Medulla oblongata (tissue), 1 donor: ENCODE measurements around the gene HGD.
"Not testable (repeated sequence)": the region's sequence is repeated elsewhere in the genome, so short reads cannot be mapped to it uniquely, and the experiment has no call there.

Experiments
- DNase-seq: peaks from one replicate; pipeline ENCODE4 v3.0.0-alpha.2; 2015; ENCODE audit errors: extremely low spot score

HGD gene, protein sequence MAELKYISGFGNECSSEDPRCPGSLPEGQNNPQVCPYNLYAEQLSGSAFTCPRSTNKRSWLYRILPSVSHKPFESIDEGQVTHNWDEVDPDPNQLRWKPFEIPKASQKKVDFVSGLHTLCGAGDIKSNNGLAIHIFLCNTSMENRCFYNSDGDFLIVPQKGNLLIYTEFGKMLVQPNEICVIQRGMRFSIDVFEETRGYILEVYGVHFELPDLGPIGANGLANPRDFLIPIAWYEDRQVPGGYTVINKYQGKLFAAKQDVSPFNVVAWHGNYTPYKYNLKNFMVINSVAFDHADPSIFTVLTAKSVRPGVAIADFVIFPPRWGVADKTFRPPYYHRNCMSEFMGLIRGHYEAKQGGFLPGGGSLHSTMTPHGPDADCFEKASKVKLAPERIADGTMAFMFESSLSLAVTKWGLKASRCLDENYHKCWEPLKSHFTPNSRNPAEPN

GRCh38 chr3:120682095-120682681, at the start of gene HGD:
TSS of gene HGD (minus strand) at chr3:120682239. CDS start at chr3:120682111, 128 bp downstream.
- DNase-seq, result no peak

GRCh38 chr3:120730576-120731542, 48.8 kb upstream of the HGD start:
- DNase-seq, result no peak

DNA sequence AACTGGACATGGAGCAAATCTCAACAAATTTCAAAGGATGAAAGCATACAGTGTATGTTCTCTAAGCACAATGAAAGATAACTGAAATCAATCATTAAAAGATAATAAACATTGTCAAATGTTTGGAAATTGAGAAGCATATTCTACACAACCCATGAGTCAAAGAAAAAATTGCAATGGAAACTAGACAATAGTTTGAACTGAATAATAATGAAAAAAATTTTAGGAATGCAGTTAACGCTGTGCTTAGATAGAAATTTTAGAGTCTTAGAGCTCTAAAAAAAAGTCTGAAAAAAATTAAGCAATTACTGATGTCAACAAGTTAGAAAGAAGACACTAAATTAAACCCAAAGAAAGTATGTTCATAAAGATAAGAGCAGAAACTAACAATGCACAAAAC, 44.8 kb upstream of the HGD start:
- no peak for DNase-seq

GRCh38 chr3:120719167-120719834, 37.3 kb upstream of the HGD start:
- not testable (repeated sequence) for DNase-seq

DNA sequence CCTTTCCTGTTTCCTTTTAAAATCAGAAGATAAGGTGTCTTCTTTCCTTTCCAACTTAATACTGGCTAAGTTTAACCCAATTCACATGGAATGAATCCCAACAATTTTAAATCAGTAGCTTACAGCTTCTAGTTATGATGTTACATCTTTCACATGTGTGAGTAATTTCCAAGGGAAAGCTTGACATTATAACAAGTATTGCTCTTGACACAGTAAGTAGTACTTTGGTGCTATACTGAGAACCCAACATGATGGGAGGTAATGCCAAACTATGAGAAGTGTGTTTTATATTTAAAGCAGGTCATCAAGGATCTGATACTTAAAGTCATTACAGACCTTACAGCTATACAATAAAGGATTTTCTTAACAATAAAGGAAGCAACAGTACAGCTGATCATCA, 31.2 kb upstream of the HGD start:
- DNase-seq, result no peak

DNA sequence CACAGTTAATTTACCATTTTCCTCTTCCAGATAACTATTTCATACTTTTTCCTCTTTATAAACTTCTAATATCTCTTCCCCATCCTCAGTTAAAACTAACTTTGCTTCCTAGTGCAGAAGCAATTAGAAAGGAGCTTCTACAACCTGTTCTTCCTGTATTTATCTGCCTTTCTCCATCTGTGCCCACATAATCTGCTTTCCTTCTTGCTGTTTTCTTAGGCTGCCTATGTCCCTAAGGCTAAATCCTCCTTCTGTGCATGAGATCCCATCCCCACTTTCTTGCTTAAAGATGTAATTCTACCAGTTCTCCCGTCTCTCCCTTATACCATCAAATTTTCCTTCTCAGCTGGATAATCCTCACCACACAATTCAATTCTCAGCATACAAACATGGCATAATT, 28.3 kb upstream of the HGD start:
- no peak for DNase-seq

DNA sequence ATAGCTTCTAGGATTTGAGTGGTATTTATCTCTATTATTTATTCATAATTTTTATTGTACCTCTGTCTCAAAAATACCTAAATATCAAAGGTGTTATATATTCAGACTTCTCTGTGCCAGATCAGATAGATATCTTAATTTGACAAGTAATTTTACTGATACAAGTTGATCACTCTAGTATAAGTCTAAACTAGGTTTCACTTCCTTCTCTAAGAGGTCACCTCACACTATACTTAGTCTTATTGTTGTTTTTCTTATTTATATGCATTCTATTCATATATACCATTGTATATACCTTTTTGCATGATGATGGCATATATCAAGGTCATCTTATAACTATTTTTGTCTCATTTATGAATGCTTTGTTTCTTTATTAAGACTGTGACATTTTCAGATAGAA, 26.4 kb upstream of the HGD start:
- DNase-seq, result no peak

DNA sequence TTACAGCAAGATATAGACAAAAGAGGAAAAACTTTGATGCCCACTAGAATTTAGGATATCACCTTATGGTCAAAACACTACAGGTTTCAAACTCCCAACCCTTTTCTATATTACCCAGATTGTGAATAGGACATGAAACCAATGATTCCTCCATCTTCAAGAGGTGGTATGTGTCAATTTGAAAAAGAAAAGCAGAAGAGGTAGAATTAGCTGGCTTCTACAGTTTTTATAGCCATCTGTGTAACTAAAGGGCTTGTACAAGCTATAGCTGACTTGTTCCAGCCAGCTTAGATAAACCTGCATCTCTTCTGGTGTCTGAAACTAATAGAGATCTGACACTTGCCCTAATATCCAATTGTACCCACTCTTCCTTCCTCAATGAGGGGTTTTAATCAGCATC, 24.9 kb upstream of the HGD start:
- no peak for DNase-seq

DNA sequence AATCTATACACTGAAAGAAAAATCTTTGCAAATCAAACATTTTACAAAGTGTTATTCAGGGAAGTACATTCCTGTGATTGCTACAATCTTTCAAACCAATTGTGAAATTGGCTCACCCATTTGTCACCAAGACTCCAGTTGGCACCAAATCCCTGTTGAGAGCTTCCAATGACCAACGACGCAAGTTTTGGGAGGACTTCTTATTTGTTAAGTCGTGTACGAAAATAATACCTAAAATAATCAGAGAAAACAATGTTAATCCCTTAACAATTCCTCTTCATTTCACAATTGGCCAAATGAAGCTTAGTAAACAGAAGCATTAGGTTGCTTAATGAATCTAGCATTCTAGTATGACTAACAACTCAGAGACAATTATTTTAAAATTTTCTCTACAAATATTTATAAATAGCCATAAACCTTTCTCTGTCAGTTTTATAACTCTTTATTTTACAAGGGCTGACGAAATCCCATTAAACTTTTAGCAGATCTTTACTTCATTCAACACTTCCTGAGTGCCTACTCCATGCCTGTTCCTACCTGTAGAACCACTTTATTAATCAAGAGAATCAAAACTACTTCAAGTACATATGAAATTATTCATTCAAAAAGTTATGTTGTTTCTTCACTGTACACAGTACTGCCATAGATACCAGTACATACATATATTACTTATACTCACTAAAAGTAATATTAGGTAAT, 24.0 kb upstream of the HGD start:
- DNase-seq, result no peak

DNA sequence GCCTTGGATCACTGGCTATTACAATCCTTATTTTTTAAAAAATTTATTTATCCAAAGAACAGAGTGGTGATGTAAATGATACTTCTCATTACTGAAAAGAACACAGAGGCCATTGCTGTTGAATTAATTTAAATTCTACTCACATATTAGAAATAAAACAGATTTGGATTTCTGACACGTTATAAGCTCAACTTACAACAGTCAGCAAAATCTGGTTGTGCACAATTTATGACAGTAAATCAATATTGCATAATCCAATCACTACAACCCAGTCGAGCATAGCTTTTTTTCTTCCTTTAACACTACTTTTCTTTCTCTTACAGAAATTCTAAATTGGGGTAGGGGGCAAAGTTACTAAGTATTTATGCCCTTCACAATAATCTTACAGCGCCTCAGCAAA, 17.3 kb upstream of the HGD start:
- DNase-seq, result no peak

DNA sequence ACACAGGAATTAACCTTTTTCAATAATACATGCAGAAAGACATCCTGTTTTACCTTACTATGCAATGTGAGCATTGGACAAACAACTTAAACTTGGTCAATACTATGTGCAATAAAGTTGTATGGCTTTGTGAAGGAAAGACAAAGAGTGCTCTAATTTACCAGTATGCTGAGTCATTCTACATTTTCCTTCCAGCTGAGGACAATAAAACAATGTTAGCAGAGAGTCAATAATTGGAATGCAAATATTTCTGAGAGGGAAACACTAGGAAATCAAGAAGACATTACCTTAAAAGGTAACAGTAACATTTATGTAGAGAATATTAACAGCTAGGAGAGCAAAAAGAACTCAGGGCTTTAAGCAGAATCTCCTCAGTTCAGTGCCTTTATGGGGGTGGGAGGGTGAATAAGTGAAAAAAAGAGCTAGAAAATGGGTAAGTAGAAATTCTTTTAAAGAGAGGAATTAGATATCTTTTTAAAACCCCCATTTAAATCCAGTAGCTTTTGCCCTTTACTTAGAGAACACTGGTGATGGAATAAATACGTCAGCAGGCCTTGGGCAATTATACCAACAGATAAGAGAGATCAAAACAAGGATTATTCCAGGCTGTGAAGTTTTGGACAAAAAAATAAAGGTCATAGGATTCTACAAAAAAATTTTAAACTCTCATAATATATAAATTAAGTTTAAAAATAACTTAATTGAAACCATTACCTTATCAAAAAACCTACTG, 11.6 kb upstream of the HGD start:
- DNase-seq, result peak; percentile 52

DNA sequence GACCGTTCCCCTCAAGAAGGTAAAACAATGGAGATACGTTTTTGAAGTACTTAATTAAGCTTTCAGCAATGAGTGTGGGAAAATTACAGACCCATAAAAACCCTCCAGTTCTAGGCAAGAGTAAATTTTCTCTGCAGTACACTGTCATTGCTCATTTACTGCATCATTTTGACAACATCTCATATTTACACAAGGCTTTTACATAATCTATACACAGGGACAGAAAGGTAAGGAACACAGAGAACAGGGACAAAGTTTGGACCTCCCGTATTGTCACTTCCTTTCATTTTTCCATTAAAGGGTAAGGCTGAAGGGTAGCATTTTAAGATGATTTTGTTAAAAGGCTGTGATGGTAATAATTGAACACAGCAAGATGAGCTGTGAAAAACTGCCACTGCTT, 7.4 kb upstream of the HGD start:
- no peak for DNase-seq

GRCh38 chr3:120688121-120688520, 6.1 kb upstream of the HGD start:
- peak; percentile 77 for DNase-seq

- DNase-seq, result no peak
These were observed 3.4 kb upstream of the HGD start for GRCh38 chr3:120685411-120685810.

GRCh38 chr3:120684896-120685295, 2.9 kb upstream of the HGD start:
- DNase-seq, result no peak

DNA sequence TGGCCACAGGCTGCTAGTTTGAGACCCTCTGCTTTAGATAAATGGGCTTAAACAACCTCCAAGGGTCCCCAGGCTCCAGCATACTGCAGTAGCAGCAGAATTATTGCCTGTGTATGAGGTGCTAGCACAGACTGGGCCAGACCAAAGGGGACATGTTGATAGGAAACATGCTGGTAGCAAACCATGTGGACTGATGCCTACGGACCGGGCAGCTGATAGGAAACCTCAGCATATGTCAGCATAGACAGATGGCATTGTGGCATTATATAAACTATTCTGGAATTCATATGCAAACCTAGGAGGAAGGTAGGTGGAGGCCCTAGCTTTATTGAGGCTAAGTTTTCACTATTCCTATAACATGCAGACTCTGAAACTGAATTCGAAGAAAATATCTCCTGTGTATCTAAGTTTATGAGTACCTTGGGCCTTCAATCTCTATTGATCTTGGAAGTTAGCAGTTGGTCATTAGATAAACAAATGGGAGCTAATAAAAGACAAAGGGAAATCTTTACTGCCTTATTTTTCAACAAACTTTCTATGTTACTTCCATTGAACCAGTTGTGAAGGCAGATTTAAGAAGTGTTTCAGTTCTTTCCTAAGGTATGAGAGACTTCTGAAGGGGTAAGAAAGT, 1.7 kb upstream of the HGD start:
- DNase-seq, result no peak

DNA sequence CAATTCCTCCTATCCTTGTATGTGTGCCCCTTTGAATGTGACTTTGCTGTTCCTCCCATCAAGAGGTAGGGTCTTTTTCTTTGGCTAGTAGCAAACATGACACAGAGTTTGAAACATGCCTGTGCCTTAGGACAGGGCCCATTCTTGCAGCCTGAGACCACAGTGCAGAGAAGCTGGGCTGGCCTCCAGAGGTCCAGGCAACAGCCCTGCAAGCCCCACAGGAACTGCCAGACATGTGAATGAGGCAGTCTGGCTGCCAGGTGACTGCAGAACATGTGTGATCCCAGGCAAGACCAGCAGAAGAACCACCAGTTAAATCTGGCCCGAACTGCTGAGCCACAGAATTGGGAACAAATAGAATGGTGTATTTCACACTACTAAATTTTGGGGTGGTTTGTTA, 1.2 kb upstream of the HGD start:
- DNase-seq, result no peak

DNA sequence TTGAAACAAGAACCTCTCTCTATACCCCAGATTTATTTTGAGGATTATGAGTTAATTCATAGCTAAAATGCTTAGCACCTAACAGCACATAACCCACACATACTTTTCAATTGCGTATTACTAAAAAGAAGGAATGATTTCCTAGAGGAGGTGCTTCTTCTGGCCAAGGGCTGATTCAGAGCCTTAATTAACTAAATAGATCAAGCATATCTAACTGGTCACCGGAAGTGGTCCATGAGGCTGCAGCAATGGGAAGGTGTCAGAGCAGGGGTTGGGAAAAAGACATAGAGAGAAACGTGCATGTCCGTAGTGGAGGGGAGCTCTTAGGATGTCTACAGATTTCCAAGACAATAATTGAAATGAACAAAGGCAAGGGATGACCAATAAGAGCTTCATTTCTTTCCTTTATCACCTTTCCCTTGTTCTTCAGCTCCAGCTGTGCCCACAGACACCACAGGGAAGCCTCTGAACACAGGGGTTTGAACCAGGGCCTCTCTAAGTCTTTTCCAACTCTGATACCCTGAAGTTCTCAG, 467 bp downstream of the HGD start:
- no peak for DNase-seq

DNA sequence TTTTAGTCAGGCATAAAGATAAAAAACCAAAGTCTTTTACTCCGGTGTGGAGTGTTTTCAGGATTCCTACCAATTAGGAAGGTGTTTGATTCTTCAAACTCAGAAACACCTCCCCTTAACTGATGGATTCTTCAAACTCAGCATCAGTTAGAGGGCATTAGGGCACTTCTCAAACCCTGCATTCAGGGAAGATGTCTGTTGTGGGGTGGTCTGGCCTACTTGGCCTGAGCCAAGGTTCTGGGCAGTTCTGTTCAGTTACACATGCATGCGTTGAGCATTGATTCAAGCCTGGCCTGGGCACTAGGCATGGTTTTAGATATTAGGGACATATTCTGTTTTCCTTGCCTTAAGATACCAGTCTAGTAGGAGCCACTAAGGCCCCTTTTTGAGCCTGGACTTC, 1.0 kb downstream of the HGD start:
- no peak for DNase-seq
